Measurements from ENCODE around the gene IL10RA. TPM values are rescaled to one million over a fixed set of nuclear protein-coding genes. Genes with fewer than 3 reads are reported as not detected.

The IL10RA gene
- total and polyA plus RNA-seq, 12 donors = 2.7 to 50.5 (median 25.5) TPM

DNA sequence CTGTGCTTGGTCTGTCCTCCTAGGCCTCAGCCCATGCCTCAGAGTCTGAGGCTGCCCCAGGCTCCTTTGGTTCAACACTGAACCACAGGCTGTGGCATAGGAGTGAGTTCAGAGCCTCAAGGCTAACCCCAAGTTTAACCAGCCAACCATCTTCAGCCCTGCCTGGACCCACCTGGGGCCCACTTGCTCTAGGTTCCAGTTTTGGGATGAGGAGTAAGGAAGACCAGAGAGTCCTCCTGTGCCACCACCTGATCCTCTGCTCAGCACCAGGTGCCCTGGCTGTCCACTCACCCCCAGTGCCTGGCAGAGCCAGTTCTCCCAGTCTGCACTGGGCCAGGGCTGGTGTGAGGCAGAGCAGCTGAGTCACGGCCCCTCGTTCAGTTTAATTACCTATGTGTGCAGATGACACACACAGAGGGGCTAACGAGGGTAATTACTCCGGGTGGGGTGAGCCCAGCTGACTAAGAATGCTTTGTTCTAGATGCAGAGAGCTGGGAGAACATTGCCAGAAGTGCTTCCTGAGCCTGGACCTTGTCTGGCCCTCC lies 45.0 kb upstream of the IL10RA start:
- H3K36me3 ChIP-seq (replicated peaks in 1 of 2) = no peaks in the 10 kb centered on the region
- no peak overlapping the region for H3K27ac ChIP-seq
- WGBS, 4 donors = 78 to 84% (median 81%) methylated on average over 4 of the region's 4 CpGs
- DNase-seq = peak in 1 of 7 donors; percentile 39
- no peaks in the 10 kb centered on the region for H3K27me3 ChIP-seq
- H3K4me3 ChIP-seq = no peak overlapping the region
- TF ChIP-seq CTCF (IDR thresholded peaks at IDR 0.05) (no peak), POLR2A (IDR thresholded peaks at IDR 0.05) (no peak)
- no peaks in the 10 kb centered on the region for H3K9me3 ChIP-seq (replicated peaks in 1 of 3)
- peaks cover under 1 to 6% of the 10 kb centered on the region in 2 donors for H3K4me1 ChIP-seq (replicated peaks in 1 of 2)
- intact Hi-C loops (cut with DNase I) = no loop called here

DNA sequence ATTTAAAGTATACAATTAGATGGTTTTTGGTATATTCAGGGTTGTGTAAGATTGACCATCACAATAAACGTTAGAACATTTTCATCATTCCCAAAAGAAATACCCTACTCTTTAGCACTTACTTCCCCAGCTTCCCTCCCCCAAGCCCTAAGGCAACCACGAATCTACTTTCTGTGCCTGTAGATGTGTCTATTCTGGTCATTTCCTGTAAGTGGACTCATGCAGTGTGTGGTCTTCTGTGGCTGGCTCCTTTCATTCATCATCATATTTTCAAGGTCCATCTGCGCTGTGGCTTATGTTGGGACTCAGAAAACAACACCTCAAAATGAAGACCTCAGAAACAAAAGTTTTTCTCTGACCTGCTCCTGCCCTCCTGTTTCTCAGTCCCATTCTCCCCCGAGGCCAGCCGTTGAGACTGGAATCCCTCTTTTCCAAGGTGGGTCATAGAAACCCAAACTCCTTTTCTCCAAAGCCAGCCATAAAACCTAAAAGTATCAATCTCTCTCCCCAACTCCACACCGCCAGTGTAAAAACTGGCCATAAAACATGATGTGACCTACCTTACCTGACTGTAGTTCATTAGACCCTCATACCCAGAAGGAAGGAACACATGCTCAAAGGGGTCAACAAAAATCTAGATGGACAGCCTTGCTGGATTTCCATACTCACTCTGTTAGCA lies 44.1 kb upstream of the IL10RA start:
- intact Hi-C loops (cut with DNase I) = no loop called here
- H3K9me3 ChIP-seq (replicated peaks in 1 of 3) = no peaks in the 10 kb centered on the region
- peak in 1 of 7 donors; percentile 18 for DNase-seq
- TF ChIP-seq POLR2A (IDR thresholded peaks at IDR 0.05) = no peak
- TF ChIP-seq CTCF (IDR thresholded peaks at IDR 0.05) = no peak
- no peak overlapping the region for H3K4me3 ChIP-seq
- H3K27ac ChIP-seq = no peak overlapping the region
- no peaks in the 10 kb centered on the region for H3K27me3 ChIP-seq
- no peaks in the 10 kb centered on the region for H3K36me3 ChIP-seq (replicated peaks in 1 of 2)
- peaks cover 4 to 6% of the 10 kb centered on the region in 2 donors for H3K4me1 ChIP-seq (replicated peaks in 1 of 2)
- WGBS, 4 donors = 72 to 85% (median 74%) methylated on average over 6 of the region's 6 CpGs

DNA sequence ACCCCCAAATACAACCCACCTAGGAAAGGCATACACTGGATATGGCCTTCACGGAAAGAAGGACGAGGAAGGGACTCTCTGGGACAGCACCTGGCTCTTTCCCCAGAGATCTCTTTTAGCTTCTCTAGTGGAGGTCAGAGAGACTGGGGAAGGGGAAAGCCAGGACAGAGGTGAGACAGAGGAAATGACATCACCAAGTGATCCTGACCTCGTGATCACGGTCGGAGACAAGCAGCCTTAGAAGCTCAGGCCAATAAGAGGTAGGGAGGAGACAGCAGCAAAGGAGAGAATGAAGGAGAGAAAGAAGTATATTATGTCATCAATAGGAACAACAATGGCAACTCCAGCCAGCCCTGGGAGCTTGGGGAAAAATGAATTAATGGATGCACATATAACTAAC lies 41.6 kb upstream of the IL10RA start:
- H3K9me3 ChIP-seq (replicated peaks in 1 of 3) = no peaks in the 10 kb centered on the region
- no peak overlapping the region for H3K4me3 ChIP-seq
- TF ChIP-seq POLR2A (IDR thresholded peaks at IDR 0.05) = no peak
- TF ChIP-seq CTCF (IDR thresholded peaks at IDR 0.05) = no peak
- no peaks in the 10 kb centered on the region for H3K27me3 ChIP-seq
- H3K36me3 ChIP-seq (replicated peaks in 1 of 2) = no peaks in the 10 kb centered on the region
- WGBS, 4 donors = 55 to 80% (median 68%) methylated on average over 5 of the region's 5 CpGs
- no peak for DNase-seq
- intact Hi-C loops (cut with DNase I) = no loop called here
- no peak overlapping the region for H3K27ac ChIP-seq
- H3K4me1 ChIP-seq (replicated peaks in 1 of 2) = peaks cover 0 to 4% of the 10 kb centered on the region in 2 donors

- H3K36me3 ChIP-seq (replicated peaks in 1 of 2) = no peaks in the 10 kb centered on the region
- no peak overlapping the region for H3K27ac ChIP-seq
- no peak for DNase-seq
- H3K27me3 ChIP-seq = no peaks in the 10 kb centered on the region
- no peak overlapping the region for H3K4me3 ChIP-seq
- no peaks in the 10 kb centered on the region for H3K9me3 ChIP-seq (replicated peaks in 1 of 3)
- 35 to 63% (median 42%) methylated on average over 7 of the region's 7 CpGs for WGBS, 4 donors
- TF ChIP-seq CTCF (IDR thresholded peaks at IDR 0.05) = no peak
- intact Hi-C loops (cut with DNase I) = loop anchor here in 1 of 2 donors (5.0 kb wide), 2 partner anchors 107 to 123 kb away; partner anchors contain the start of gene FXYD2
- peaks cover 0 to 4% of the 10 kb centered on the region in 2 donors for H3K4me1 ChIP-seq (replicated peaks in 1 of 2)
These were observed 41.0 kb upstream of the IL10RA start for GRCh38 chr11:117945047-117945810.

Data from adrenal gland (tissue), 12 donors.